ENCODE results near the gene NDUFA8. TPM values are rescaled to one million over a fixed set of nuclear protein-coding genes. Genes with fewer than 3 reads are reported as not detected.

NDUFA8 gene
- total RNA-seq, 1 experiment from 2014 or later = 60.7 TPM

GRCh38 chr9:122179054-122179689 is 19.6 kb upstream of the NDUFA8 start:
- no peak overlapping the region for H3K14ac ChIP-seq (ENCODE audit: insufficient read depth, low read length)
- no peak overlapping the region for H3K27ac Mint-ChIP-seq
- no peak overlapping the region for H2AFZ ChIP-seq (ENCODE audit: low read length)
- no peaks in the 10 kb centered on the region for H3K36me3 Mint-ChIP-seq (ENCODE audit: insufficient read depth in 1 of 3, low read depth in 3 of 3)
- H3K4me2 ChIP-seq (ENCODE audit: insufficient read depth, insufficient read length, low read length) = no peak overlapping the region
- no peak overlapping the region for H2BK15ac ChIP-seq (ENCODE audit: low read depth, low read length)
- no peak overlapping the region for H2AK5ac ChIP-seq (ENCODE audit: insufficient read length, low read length)
- H3K4me1 ChIP-seq (ENCODE audit: insufficient read depth, low read length) = no peaks in the 10 kb centered on the region
- H3K27me3 ChIP-seq (ENCODE audit: insufficient read depth, low read length) = no peaks in the 10 kb centered on the region
- no peak overlapping the region for H3K4me3 Mint-ChIP-seq
- peaks cover 3% of the 10 kb centered on the region; the same call in 1 of the 2 replicates for H3K27me3 Mint-ChIP-seq (ENCODE audit: low read depth)
- H4K20me1 ChIP-seq (ENCODE audit: control insufficient read depth, insufficient read depth, insufficient read length) = no peaks in the 10 kb centered on the region
- H3T11ph ChIP-seq (ENCODE audit: low read length) = no peak overlapping the region
- no peaks in the 10 kb centered on the region for H3K79me2 ChIP-seq (ENCODE audit: insufficient read depth, low read length)
- H3K4me1 Mint-ChIP-seq = peaks cover 2 to 12% of the 10 kb centered on the region in 2 experiments; a peak in 1 of 4 replicates
- no peak overlapping the region for H3K56ac ChIP-seq (ENCODE audit: insufficient read length, low read depth, low read length)
- H2BK20ac ChIP-seq (ENCODE audit: low read depth, low read length, poor library complexity, severe bottlenecking) = no peak overlapping the region
- H3K4ac ChIP-seq (ENCODE audit: low read depth, low read length) = no peak overlapping the region
- H4K5ac ChIP-seq (ENCODE audit: insufficient read length, low read depth, low read length) = no peak overlapping the region
- H3K23me2 ChIP-seq (ENCODE audit: insufficient read length, low read depth, low read length, poor library complexity, severe bottlenecking) = no peaks in the 10 kb centered on the region
- H4K91ac ChIP-seq (ENCODE audit: insufficient read length, low read depth, low read length) = no peak overlapping the region
- no peak for DNase-seq
- no peaks in the 10 kb centered on the region for H3K9me3 ChIP-seq (ENCODE audit: control insufficient read depth, low read depth, low read length)
- H2BK12ac ChIP-seq (ENCODE audit: insufficient read length, low read depth, low read length) = no peak overlapping the region
- no CpG with 5 or more reads among the region's 5 CpGs for WGBS (ENCODE audit: extremely low coverage, insufficient read length, low lambda C conversion rate)
- no peaks in the 10 kb centered on the region for H3K79me1 ChIP-seq (ENCODE audit: insufficient read depth, low read depth, low read length, poor library complexity, severe bottlenecking)
- no peak overlapping the region for H2BK120ac ChIP-seq (ENCODE audit: low read depth, low read length, poor library complexity, severe bottlenecking)
- no peak overlapping the region for H3K27ac ChIP-seq (ENCODE audit: insufficient read length, low read depth, low read length)
- no peak overlapping the region for H2BK5ac ChIP-seq (ENCODE audit: insufficient read length, low read length)
- no peak for TF ChIP-seq CTCF (conservative IDR thresholded peaks at IDR 0.05)
- H3K9me3 Mint-ChIP-seq = no peaks in the 10 kb centered on the region
- no peak overlapping the region for H4K8ac ChIP-seq (replicated peaks; ENCODE audit: insufficient read length, low read depth, low read length)
- no peak overlapping the region for H3K23ac ChIP-seq (ENCODE audit: insufficient read length, low read depth, low read length)
- no peak overlapping the region for H3K9ac ChIP-seq (ENCODE audit: extremely low read depth, insufficient read length, low read length)
- no peak overlapping the region for H3K18ac ChIP-seq (ENCODE audit: insufficient read length, low read depth, low read length)

Data from H9 (cell line).